GM23338 (cell line): Measurements from ENCODE around the gene WBP2NL. TPM values are rescaled to one million over a fixed set of nuclear protein-coding genes. Genes with fewer than 3 reads are reported as not detected.

Experiments
- CREB1 ChIP-seq: fragments of 250-450 bp; sonication (Bioruptor Pico); IDR thresholded peaks from 2 replicates; pipeline ENCODE4 v1.5.0; 2020; ENCODE audit warnings: low read depth, mild to moderate bottlenecking, moderate library complexity
- EZH2phosphoT487 ChIP-seq: fragments of 200-600 bp; sonication (generic); IDR thresholded peaks from one replicate; pipeline ENCODE4 v1.8.1; 2018; ENCODE audit warnings: antibody characterized with exemption; ENCODE audit not compliant: unreplicated experiment
- NANOG ChIP-seq: IDR thresholded peaks from 2 replicates; pipeline ENCODE4 v1.6.1; 2016; ENCODE audit warnings: antibody characterized with exemption, borderline replicate concordance
- STAT1 ChIP-seq: IDR thresholded peaks from one replicate; pipeline ENCODE4 v1.6.1; 2016; ENCODE audit warnings: antibody characterized with exemption; ENCODE audit not compliant: unreplicated experiment
- ZNF114 ChIP-seq: fragments of 250-450 bp; sonication (Bioruptor Pico); IDR thresholded peaks from 2 replicates; pipeline ENCODE4 v1.5.0; 2020; ENCODE audit warnings: mild to moderate bottlenecking, moderate library complexity
- ZNF331 ChIP-seq: fragments of 250-450 bp; sonication (Bioruptor Pico); IDR thresholded peaks from 2 replicates; pipeline ENCODE4 v1.5.0; 2020; ENCODE audit warnings: low read depth, mild to moderate bottlenecking, moderate library complexity
- polyA plus RNA-seq: library from polyadenylated mRNA; unstranded; fragments of >200 nt; fragmentation: Nextera tagmentation; extraction: Ambion mirVana; gene quantifications from 2 replicates; pipeline ENCODE4 v1.2.1, GENCODE V29; 2016
- total RNA-seq: library from RNA; depleted of rRNA; stranded (reverse); fragments of >200 nt; shearing (Covaris generic); gene quantifications from 2 replicates; pipeline ENCODE4 v1.2.3, GENCODE V29; 2014
- TF ChIP-seq, protein P1 (sequence below): fragments of 250-450 bp; sonication (Bioruptor Pico); IDR thresholded peaks from 2 replicates; pipeline ENCODE4 v1.5.0; 2020; ENCODE audit warnings: mild to moderate bottlenecking, moderate library complexity
- TF ChIP-seq, protein P2 (sequence below): IDR thresholded peaks from one replicate; pipeline ENCODE4 v1.6.1; 2018; ENCODE audit warnings: antibody characterized with exemption; ENCODE audit not compliant: unreplicated experiment

WBP2NL gene
- total and polyA plus RNA-seq, 2 experiments from 2014 or later: 0.14 TPM; not detected in 1

DNA sequence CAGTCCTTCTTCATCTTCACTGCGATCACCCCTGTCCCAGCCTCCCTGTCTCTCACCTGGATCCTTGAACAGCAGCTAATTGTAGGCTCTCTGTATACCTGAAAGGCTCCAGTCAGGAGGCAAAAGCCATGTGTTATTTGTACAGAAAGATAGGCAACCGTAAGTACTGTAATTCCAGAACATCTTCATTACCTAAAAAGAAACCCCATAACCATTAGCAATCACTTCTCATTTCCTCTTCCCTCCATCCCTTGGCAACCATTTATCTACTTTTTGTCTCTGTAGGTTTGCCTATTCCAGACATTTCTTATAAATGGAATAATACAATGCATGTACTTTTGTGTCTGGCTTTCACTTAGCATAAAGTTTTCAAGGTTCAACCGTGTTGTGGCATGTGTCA is 54.2 kb downstream of the WBP2NL start (continued):
- TF ChIP-seq, protein P1, sequence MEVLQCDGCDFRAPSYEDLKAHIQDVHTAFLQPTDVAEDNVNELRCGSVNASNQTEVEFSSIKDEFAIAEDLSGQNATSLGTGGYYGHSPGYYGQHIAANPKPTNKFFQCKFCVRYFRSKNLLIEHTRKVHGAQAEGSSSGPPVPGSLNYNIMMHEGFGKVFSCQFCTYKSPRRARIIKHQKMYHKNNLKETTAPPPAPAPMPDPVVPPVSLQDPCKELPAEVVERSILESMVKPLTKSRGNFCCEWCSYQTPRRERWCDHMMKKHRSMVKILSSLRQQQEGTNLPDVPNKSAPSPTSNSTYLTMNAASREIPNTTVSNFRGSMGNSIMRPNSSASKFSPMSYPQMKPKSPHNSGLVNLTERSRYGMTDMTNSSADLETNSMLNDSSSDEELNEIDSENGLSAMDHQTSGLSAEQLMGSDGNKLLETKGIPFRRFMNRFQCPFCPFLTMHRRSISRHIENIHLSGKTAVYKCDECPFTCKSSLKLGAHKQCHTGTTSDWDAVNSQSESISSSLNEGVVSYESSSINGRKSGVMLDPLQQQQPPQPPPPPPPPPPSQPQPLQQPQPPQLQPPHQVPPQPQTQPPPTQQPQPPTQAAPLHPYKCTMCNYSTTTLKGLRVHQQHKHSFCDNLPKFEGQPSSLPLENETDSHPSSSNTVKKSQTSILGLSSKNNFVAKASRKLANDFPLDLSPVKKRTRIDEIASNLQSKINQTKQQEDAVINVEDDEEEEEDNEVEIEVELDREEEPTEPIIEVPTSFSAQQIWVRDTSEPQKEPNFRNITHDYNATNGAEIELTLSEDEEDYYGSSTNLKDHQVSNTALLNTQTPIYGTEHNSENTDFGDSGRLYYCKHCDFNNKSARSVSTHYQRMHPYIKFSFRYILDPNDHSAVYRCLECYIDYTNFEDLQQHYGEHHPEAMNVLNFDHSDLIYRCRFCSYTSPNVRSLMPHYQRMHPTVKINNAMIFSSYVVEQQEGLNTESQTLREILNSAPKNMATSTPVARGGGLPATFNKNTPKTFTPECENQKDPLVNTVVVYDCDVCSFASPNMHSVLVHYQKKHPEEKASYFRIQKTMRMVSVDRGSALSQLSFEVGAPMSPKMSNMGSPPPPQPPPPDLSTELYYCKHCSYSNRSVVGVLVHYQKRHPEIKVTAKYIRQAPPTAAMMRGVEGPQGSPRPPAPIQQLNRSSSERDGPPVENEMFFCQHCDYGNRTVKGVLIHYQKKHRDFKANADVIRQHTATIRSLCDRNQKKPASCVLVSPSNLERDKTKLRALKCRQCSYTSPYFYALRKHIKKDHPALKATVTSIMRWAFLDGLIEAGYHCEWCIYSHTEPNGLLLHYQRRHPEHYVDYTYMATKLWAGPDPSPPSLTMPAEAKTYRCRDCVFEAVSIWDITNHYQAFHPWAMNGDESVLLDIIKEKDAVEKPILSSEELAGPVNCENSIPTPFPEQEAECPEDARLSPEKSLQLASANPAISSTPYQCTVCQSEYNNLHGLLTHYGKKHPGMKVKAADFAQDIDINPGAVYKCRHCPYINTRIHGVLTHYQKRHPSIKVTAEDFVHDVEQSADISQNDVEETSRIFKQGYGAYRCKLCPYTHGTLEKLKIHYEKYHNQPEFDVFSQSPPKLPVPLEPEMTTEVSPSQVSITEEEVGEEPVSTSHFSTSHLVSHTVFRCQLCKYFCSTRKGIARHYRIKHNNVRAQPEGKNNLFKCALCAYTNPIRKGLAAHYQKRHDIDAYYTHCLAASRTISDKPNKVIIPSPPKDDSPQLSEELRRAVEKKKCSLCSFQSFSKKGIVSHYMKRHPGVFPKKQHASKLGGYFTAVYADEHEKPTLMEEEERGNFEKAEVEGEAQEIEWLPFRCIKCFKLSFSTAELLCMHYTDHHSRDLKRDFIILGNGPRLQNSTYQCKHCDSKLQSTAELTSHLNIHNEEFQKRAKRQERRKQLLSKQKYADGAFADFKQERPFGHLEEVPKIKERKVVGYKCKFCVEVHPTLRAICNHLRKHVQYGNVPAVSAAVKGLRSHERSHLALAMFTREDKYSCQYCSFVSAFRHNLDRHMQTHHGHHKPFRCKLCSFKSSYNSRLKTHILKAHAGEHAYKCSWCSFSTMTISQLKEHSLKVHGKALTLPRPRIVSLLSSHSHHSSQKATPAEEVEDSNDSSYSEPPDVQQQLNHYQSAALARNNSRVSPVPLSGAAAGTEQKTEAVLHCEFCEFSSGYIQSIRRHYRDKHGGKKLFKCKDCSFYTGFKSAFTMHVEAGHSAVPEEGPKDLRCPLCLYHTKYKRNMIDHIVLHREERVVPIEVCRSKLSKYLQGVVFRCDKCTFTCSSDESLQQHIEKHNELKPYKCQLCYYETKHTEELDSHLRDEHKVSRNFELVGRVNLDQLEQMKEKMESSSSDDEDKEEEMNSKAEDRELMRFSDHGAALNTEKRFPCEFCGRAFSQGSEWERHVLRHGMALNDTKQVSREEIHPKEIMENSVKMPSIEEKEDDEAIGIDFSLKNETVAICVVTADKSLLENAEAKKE (CRISPR knock-in tag): no peak
- TF ChIP-seq ZNF331: no peak
- TF ChIP-seq, protein P2, sequence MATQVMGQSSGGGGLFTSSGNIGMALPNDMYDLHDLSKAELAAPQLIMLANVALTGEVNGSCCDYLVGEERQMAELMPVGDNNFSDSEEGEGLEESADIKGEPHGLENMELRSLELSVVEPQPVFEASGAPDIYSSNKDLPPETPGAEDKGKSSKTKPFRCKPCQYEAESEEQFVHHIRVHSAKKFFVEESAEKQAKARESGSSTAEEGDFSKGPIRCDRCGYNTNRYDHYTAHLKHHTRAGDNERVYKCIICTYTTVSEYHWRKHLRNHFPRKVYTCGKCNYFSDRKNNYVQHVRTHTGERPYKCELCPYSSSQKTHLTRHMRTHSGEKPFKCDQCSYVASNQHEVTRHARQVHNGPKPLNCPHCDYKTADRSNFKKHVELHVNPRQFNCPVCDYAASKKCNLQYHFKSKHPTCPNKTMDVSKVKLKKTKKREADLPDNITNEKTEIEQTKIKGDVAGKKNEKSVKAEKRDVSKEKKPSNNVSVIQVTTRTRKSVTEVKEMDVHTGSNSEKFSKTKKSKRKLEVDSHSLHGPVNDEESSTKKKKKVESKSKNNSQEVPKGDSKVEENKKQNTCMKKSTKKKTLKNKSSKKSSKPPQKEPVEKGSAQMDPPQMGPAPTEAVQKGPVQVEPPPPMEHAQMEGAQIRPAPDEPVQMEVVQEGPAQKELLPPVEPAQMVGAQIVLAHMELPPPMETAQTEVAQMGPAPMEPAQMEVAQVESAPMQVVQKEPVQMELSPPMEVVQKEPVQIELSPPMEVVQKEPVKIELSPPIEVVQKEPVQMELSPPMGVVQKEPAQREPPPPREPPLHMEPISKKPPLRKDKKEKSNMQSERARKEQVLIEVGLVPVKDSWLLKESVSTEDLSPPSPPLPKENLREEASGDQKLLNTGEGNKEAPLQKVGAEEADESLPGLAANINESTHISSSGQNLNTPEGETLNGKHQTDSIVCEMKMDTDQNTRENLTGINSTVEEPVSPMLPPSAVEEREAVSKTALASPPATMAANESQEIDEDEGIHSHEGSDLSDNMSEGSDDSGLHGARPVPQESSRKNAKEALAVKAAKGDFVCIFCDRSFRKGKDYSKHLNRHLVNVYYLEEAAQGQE: no peak
- no peak for TF ChIP-seq STAT1
- no peak for TF ChIP-seq CREB1 (CRISPR knock-in tag)
- TF ChIP-seq NANOG: no peak
- TF ChIP-seq EZH2phosphoT487: no peak
- TF ChIP-seq ZNF114 (CRISPR knock-in tag): no peak
